ENCODE results near the gene ACE.

DNA sequence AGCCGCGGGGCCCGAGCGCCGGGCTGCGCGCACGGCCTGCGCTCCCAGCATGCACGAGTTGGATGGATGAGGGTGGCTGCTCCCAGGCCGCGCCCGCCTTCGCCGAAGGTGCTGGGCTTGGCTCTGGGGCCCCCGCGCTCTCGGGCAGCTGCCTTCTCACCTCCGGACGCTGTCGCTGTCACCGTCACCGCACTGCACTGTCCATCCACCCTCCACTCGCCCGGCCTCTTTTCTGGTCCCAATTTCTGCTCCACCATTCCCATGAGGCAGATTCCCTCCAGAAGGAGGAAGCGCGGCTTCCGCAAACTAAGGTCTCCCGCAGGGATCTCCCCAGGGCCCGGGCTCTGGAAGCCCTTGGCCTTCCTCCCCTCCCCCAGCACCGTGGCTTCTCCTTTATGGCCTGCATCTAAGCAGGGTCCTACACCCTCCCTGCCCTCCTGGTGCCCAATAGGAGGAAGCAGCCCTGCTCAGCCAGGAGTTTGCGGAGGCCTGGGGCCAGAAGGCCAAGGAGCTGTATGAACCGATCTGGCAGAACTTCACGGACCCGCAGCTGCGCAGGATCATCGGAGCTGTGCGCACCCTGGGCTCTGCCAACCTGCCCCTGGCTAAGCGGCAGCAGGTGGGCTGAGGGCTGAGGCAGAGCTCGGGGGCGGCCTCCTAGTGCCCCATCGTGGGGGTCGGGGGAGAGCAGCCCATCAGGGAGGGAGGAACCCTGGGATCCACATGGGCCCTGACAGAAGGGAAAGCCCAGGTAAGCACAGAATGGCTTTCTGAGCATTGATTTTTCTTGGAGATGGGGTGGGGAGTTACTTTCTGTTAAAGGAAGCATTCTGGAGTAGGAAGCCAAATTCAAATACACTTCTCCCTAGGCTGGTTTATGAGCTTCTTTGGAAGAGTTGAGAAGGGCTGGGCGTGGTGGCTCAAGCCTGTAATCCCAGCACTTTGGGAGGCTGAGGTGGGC lies 899 bp downstream of the ACE start:
- TF ChIP-seq, protein P1, sequence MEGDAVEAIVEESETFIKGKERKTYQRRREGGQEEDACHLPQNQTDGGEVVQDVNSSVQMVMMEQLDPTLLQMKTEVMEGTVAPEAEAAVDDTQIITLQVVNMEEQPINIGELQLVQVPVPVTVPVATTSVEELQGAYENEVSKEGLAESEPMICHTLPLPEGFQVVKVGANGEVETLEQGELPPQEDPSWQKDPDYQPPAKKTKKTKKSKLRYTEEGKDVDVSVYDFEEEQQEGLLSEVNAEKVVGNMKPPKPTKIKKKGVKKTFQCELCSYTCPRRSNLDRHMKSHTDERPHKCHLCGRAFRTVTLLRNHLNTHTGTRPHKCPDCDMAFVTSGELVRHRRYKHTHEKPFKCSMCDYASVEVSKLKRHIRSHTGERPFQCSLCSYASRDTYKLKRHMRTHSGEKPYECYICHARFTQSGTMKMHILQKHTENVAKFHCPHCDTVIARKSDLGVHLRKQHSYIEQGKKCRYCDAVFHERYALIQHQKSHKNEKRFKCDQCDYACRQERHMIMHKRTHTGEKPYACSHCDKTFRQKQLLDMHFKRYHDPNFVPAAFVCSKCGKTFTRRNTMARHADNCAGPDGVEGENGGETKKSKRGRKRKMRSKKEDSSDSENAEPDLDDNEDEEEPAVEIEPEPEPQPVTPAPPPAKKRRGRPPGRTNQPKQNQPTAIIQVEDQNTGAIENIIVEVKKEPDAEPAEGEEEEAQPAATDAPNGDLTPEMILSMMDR (IDR thresholded peaks at IDR 0.05 in 4 of 5, conservative IDR thresholded peaks at IDR 0.05 in 1 of 5) = no peak
- no peak for TF ChIP-seq POLR2A (IDR thresholded peaks at IDR 0.05)

Measured in gastrocnemius medialis (tissue), 4 donors.